Mesenchymal stem cell (in vitro differentiated cells and primary cell): Measurements from ENCODE around the gene DNAI4.

Experiments
- DNase-seq: peaks from one replicate; pipeline ENCODE4 v3.0.0-alpha.2; 2013
- H2AFZ ChIP-seq: one replicate; pipeline ENCODE4 v1.6.1; 2013; ENCODE audit warnings: low read depth, mild to moderate bottlenecking, control low read depth, inconsistent platforms, low read length, moderate library complexity
- H2AK5ac ChIP-seq: 2 replicates; pipeline ENCODE4 v1.6.1; 2013; ENCODE audit warnings: low read length, moderate library complexity, mild to moderate bottlenecking, inconsistent platforms; ENCODE audit not compliant: severe bottlenecking
- H2BK120ac ChIP-seq: one replicate; pipeline ENCODE4 v1.6.1; 2013; ENCODE audit warnings: low read depth, mild to moderate bottlenecking, inconsistent platforms, low read length, moderate library complexity
- H2BK12ac ChIP-seq, 2 experiments: one replicate each; pipeline ENCODE4 v1.6.1; 2013; ENCODE audit warnings: inconsistent platforms in 2 of 2, low read length in 2 of 2, mild to moderate bottlenecking in 2 of 2, moderate library complexity in 2 of 2, control low read depth in 1 of 2
- H2BK15ac ChIP-seq: one replicate; pipeline ENCODE4 v1.6.1; 2013; ENCODE audit warnings: mild to moderate bottlenecking, low read depth, inconsistent platforms; ENCODE audit not compliant: poor library complexity, severe bottlenecking
- H2BK5ac ChIP-seq: 2 replicates; pipeline ENCODE4 v1.6.1; 2013; ENCODE audit warnings: low read depth, mild to moderate bottlenecking, low read length, control low read depth, inconsistent platforms; ENCODE audit not compliant: poor library complexity, severe bottlenecking
- H3K14ac ChIP-seq, 2 experiments: one replicate each; pipeline ENCODE4 v1.6.1; 2013; ENCODE audit warnings: inconsistent platforms in 2 of 2, low read length in 2 of 2, control low read depth in 1 of 2, mild to moderate bottlenecking in 1 of 2, moderate library complexity in 1 of 2
- H3K18ac ChIP-seq, 2 experiments: one replicate each; pipeline ENCODE4 v1.6.1; 2013; ENCODE audit warnings: inconsistent platforms in 2 of 2, low read length in 2 of 2, control low read depth in 1 of 2, low read depth in 1 of 2, mild to moderate bottlenecking in 1 of 2
- H3K23ac ChIP-seq, 2 experiments: one replicate each; pipeline ENCODE4 v1.6.1; 2013; ENCODE audit warnings: inconsistent platforms in 2 of 2, low read length in 2 of 2, mild to moderate bottlenecking in 2 of 2, moderate library complexity in 2 of 2, control low read depth in 1 of 2
- H3K27ac ChIP-seq: 2 replicates; pipeline ENCODE4 v1.5.1; 2013; ENCODE audit warnings: mild to moderate bottlenecking, moderate library complexity, low read length, control low read depth, inconsistent platforms; ENCODE audit not compliant: poor library complexity, severe bottlenecking
- H3K27me3 ChIP-seq, 2 experiments: 2 replicates each; pipeline versions ENCODE4 v1.6.1 to v1.7.0; 2013; ENCODE audit warnings: low read length in 2 of 2, mild to moderate bottlenecking in 2 of 2, moderate library complexity in 2 of 2, control low read depth in 1 of 2, inconsistent platforms in 1 of 2; ENCODE audit not compliant: control insufficient read depth in 1 of 2, insufficient read depth in 1 of 2
- H3K36me3 ChIP-seq, 2 experiments: 2 replicates each; pipeline versions ENCODE4 v1.6.1 to v1.7.0; 2013; ENCODE audit warnings: low read length in 2 of 2, control low read depth in 1 of 2, inconsistent platforms in 1 of 2, low read depth in 1 of 2, mild to moderate bottlenecking in 1 of 2; ENCODE audit not compliant: insufficient read depth in 2 of 2, control insufficient read depth in 1 of 2
- H3K4ac ChIP-seq, 2 experiments: one replicate each; pipeline ENCODE4 v1.6.1; 2013; ENCODE audit warnings: inconsistent platforms in 2 of 2, low read length in 2 of 2, mild to moderate bottlenecking in 2 of 2, moderate library complexity in 2 of 2, control low read depth in 1 of 2, low read depth in 1 of 2
- H3K4me1 ChIP-seq: 2 replicates; pipeline ENCODE4 v1.6.1; 2013; ENCODE audit warnings: low read depth, low read length, control low read depth; ENCODE audit not compliant: control insufficient read depth, insufficient read depth
- H3K4me2 ChIP-seq: 2 replicates; pipeline ENCODE4 v1.6.1; 2013; ENCODE audit warnings: low read length, mild to moderate bottlenecking, inconsistent platforms; ENCODE audit not compliant: poor library complexity, severe bottlenecking
- H3K4me3 ChIP-seq, 2 experiments: 2 replicates each; pipeline versions ENCODE4 v1.5.1 to v1.7.0; 2013; ENCODE audit warnings: low read length in 2 of 2, mild to moderate bottlenecking in 2 of 2, control low read depth in 1 of 2, low read depth in 1 of 2; ENCODE audit not compliant: insufficient read depth in 1 of 2
- H3K79me1 ChIP-seq: replicated peaks from 2 replicates; pipeline ENCODE4 v1.6.1; 2013; ENCODE audit warnings: mild to moderate bottlenecking, control low read depth, low read length, inconsistent platforms; ENCODE audit not compliant: poor library complexity, severe bottlenecking
- H3K9ac ChIP-seq: 2 replicates; pipeline ENCODE4 v1.7.0; 2013; ENCODE audit warnings: mild to moderate bottlenecking, low read length, moderate library complexity
- H3K9me3 ChIP-seq: 2 replicates; pipeline ENCODE4 v1.7.0; 2013; ENCODE audit warnings: mild to moderate bottlenecking, low read length; ENCODE audit not compliant: control insufficient read depth
- H4K8ac ChIP-seq: one replicate; pipeline ENCODE4 v1.6.1; 2013; ENCODE audit warnings: inconsistent platforms, mild to moderate bottlenecking, low read length, moderate library complexity
- H4K91ac ChIP-seq: one replicate; pipeline ENCODE4 v1.6.1; 2013; ENCODE audit warnings: mild to moderate bottlenecking, low read length, inconsistent platforms
- WGBS: methylation state at CpG from one replicate; pipeline ENCODE4 v1.1.7; 2013; ENCODE audit warnings: mixed read lengths; 5-methylcytosine and 5-hydroxymethylcytosine counted together

DNAI4 gene

GRCh38 chr1:66831529-66832239 is 93.0 kb downstream of the DNAI4 start:
- Histone ChIP-seq H3K14ac (no peak overlapping the region), H2BK5ac (peak overlapping the region; percentile 73), H3K4me2 (no peak overlapping the region), H4K91ac (no peak overlapping the region), H4K8ac (no peak overlapping the region), H2BK15ac (no peak overlapping the region), H2AFZ (no peak overlapping the region), H3K27ac (no peak overlapping the region), H3K9ac (no peak overlapping the region), H3K9me3 (no peaks in the 10 kb centered on the region), H3K4me3 (no peak overlapping the region), H3K79me1 (no peaks in the 10 kb centered on the region), H2AK5ac (no peak overlapping the region), H3K23ac (no peak overlapping the region), H2BK120ac (no peak overlapping the region), H3K36me3 (peaks cover 0 to 9% of the 10 kb centered on the region in 2 experiments), H3K4ac (no peak overlapping the region), H3K18ac (no peak overlapping the region), H2BK12ac (no peak overlapping the region), H3K27me3 (no peaks in the 10 kb centered on the region), H3K4me1 (no peaks in the 10 kb centered on the region)
- DNase-seq = no peak
- 92% methylated on average over 1 of the region's 3 CpGs for WGBS

GRCh38 chr1:66824771-66825170 is 99.9 kb downstream of the DNAI4 start:
- H3K27me3 ChIP-seq = no peaks in the 10 kb centered on the region
- H3K18ac ChIP-seq = no peak overlapping the region
- H4K8ac ChIP-seq = no peak overlapping the region
- no peak overlapping the region for H2BK5ac ChIP-seq
- H3K36me3 ChIP-seq = peaks cover 0 to 6% of the 10 kb centered on the region in 2 experiments
- no peaks in the 10 kb centered on the region for H3K4me1 ChIP-seq
- H3K9ac ChIP-seq = no peak overlapping the region
- no peak overlapping the region for H2BK15ac ChIP-seq
- no peak overlapping the region for H2AK5ac ChIP-seq
- no peak overlapping the region for H3K23ac ChIP-seq
- H2BK120ac ChIP-seq = no peak overlapping the region
- no peaks in the 10 kb centered on the region for H3K9me3 ChIP-seq
- H2BK12ac ChIP-seq = no peak overlapping the region
- WGBS = no CpG with 5 or more reads among the region's 1 CpG
- H3K4me3 ChIP-seq = no peak overlapping the region
- no peak overlapping the region for H3K27ac ChIP-seq
- no peak overlapping the region for H3K14ac ChIP-seq
- no peaks in the 10 kb centered on the region for H3K79me1 ChIP-seq
- no peak for DNase-seq
- H4K91ac ChIP-seq = no peak overlapping the region
- H3K4me2 ChIP-seq = no peak overlapping the region
- no peak overlapping the region for H3K4ac ChIP-seq
- H2AFZ ChIP-seq = no peak overlapping the region

GRCh38 chr1:66809736-66810326 is 114.8 kb downstream of the DNAI4 start:
- H3K4me3 ChIP-seq = no peak overlapping the region
- DNase-seq = peak; percentile 63
- no peaks in the 10 kb centered on the region for H3K9me3 ChIP-seq
- H2BK12ac ChIP-seq = no peak overlapping the region
- no peak overlapping the region for H4K8ac ChIP-seq
- H2BK15ac ChIP-seq = no peak overlapping the region
- no peak overlapping the region for H3K14ac ChIP-seq
- H3K4ac ChIP-seq = no peak overlapping the region
- H3K27ac ChIP-seq = no peak overlapping the region
- H3K18ac ChIP-seq = no peak overlapping the region
- no peak overlapping the region for H2AFZ ChIP-seq
- no peak overlapping the region for H2AK5ac ChIP-seq
- H4K91ac ChIP-seq = no peak overlapping the region
- H3K23ac ChIP-seq = no peak overlapping the region
- no peak overlapping the region for H3K9ac ChIP-seq
- no peaks in the 10 kb centered on the region for H3K79me1 ChIP-seq
- no peak overlapping the region for H2BK5ac ChIP-seq
- H3K4me1 ChIP-seq = no peaks in the 10 kb centered on the region
- no peak overlapping the region for H3K4me2 ChIP-seq
- no peaks in the 10 kb centered on the region for H3K36me3 ChIP-seq
- WGBS = 64% methylated on average over 1 of the region's 1 CpG
- no peaks in the 10 kb centered on the region for H3K27me3 ChIP-seq
- no peak overlapping the region for H2BK120ac ChIP-seq

- no peak overlapping the region for H3K4me2 ChIP-seq
- no peak overlapping the region for H3K4me3 ChIP-seq
- no peak overlapping the region for H3K23ac ChIP-seq
- H2BK5ac ChIP-seq = no peak overlapping the region
- H3K79me1 ChIP-seq = no peaks in the 10 kb centered on the region
- no CpG with 5 or more reads among the region's 1 CpG for WGBS
- H4K8ac ChIP-seq = no peak overlapping the region
- no peak overlapping the region for H3K4ac ChIP-seq
- H2BK12ac ChIP-seq = no peak overlapping the region
- H3K9ac ChIP-seq = no peak overlapping the region
- no peaks in the 10 kb centered on the region for H3K9me3 ChIP-seq
- no peak overlapping the region for H3K27ac ChIP-seq
- H2AFZ ChIP-seq = no peak overlapping the region
- H3K27me3 ChIP-seq = no peaks in the 10 kb centered on the region
- no peaks in the 10 kb centered on the region for H3K36me3 ChIP-seq
- no peak overlapping the region for H4K91ac ChIP-seq
- no peak overlapping the region for H2AK5ac ChIP-seq
- no peak for DNase-seq
- no peak overlapping the region for H3K18ac ChIP-seq
- no peak overlapping the region for H3K14ac ChIP-seq
- H2BK120ac ChIP-seq = no peak overlapping the region
- no peak overlapping the region for H2BK15ac ChIP-seq
- H3K4me1 ChIP-seq = no peaks in the 10 kb centered on the region
These were observed 115.4 kb downstream of the DNAI4 start for GRCh38 chr1:66809245-66809644.
